Measurements from ENCODE around the gene SLC51B.

- TF ChIP-seq POLR2A (IDR thresholded peaks at IDR 0.05): no peak
- TF ChIP-seq CTCF (IDR thresholded peaks at IDR 0.05): no peak
Measured at GRCh38 chr15:65029736-65030208, 15.4 kb upstream of the SLC51B start.

Data from right lobe of liver (tissue), 4 donors.